GM12873 (cell line): ENCODE data around the gene PDIA3.

Experiments used
- TF ChIP-seq, protein P1 (sequence below): IDR thresholded peaks from 2 replicates; pipeline ENCODE4 v1.5.1; 2012; ENCODE audit warnings: low read depth, mild to moderate bottlenecking, moderate library complexity, low read length, control low read depth; ENCODE audit not compliant: insufficient read depth; ENCODE audit errors: missing control alignments

Gene PDIA3

DNA sequence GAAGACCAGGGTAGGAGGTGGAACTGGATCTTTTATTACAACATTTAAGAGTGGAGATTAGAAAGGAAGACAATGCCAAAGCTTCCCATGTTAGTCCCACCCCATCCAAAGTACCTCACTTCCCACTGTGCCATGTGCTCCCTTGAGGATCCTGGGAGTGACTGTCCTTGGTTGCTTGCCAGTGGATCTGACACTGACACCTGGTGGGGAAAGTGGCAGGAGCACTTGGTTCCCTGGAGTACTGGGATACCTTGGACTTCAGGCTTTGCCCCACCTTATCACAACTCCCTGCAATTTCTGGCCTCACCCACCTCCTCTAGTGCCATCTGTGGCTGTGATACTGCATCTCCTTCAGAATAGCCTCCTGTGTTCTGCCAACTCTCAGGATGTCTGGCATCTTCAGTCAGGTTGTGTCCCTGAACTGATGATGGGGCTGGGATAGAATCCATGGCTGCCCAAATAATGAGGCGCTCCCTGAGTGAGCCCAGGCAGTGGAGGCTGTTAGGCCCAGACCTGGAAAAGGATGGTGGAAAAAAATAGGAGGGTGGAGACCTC lies 29.2 kb downstream of the PDIA3 start:
- TF ChIP-seq, protein P1, sequence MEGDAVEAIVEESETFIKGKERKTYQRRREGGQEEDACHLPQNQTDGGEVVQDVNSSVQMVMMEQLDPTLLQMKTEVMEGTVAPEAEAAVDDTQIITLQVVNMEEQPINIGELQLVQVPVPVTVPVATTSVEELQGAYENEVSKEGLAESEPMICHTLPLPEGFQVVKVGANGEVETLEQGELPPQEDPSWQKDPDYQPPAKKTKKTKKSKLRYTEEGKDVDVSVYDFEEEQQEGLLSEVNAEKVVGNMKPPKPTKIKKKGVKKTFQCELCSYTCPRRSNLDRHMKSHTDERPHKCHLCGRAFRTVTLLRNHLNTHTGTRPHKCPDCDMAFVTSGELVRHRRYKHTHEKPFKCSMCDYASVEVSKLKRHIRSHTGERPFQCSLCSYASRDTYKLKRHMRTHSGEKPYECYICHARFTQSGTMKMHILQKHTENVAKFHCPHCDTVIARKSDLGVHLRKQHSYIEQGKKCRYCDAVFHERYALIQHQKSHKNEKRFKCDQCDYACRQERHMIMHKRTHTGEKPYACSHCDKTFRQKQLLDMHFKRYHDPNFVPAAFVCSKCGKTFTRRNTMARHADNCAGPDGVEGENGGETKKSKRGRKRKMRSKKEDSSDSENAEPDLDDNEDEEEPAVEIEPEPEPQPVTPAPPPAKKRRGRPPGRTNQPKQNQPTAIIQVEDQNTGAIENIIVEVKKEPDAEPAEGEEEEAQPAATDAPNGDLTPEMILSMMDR, result peak; percentile 50

DNA sequence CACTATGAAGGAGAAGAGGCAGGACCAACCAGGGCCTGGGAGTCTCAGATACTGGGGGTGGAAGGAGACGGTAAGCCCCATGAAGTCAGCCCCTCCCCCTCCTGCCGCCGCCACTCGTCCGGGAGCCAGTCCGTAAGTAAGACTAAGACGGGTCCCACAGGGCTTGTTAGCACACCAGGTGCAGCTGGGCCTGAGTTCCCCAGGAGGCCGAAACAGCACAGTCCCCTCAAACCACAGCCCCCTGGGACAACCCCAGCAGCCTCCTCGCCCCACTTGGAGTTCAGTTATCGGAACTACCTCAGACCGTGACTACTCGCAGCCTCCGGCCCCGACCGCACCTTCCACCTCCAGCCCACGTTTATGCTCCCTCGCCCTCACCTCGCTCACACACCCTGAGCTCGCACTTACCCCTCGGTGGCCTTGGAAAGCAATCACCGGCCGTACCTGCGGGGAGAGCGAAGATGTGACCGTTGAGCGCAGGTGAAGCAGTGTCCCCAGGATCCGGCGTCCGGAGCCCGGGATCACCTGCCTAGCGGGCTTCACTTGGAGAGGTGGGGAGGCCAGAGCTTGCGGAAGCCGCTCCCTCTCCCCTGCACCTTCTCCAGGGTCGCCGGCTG lies 30.0 kb downstream of the PDIA3 start:
- TF ChIP-seq, protein P1, result no peak

DNA sequence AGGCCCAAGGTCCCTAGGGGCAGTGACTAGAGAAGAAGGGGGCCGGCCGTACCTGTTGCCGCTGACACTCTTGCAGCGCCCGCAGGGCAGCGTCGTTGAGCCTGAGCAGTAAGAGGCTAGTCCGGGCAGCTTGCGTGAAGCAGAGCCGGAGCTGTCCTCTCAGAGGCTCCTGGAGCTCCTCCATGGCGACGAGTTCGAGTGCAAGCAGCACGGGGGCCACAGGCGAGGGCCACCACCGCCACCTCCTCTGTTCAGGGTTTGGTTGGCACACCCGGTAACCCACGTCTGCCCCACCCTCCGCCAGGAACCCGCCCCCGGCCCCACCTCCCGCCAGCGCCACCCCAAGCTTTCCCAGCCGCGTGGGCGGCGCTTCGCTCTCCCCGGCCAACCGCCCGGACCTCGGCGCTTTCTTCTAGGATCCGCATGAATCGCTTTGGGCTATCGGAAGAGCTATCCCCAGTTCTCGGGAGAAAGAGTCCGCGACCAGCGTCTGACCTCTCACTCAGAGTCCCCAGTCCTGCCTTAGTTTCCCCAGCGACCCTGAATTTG lies 30.6 kb downstream of the PDIA3 start, which contains the start of gene ELL3:
Gene ELL3 (minus strand): TSS at position 249 of the 549 bp plus-strand sequence. CDS start 65 bp downstream, at position 184.
- TF ChIP-seq, protein P1, result no peak

DNA sequence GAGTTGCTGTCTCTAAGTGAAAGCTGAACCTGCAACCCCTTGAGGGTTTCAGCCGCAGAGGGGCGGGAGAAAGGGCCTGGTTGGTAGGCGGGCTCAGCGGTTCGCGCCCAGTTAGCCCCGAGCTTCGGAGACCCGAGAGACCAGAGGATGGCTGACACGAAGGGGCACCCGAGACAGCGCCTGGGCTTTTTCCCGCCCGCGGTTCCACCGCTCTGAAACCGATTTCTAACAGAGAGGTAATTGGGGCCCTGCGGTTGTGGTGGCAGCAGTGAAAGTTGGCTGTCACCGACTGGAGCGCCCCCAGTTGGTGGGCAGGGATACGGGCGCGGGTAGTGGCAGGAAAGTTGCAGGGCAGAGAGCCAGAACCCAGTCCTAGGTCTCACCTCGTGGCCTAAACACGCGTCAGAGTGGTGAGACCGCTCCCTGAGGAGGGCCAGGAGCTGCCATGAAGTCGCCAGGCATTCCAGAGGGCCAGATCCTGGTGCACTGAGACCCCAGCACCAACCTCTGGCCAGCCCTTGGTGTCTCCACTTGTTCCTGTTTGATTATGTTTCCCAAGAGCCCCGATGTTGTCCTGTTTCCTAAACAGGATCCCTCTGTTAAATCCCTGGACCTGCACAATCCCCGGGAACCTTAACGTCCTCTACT lies 31.2 kb downstream of the PDIA3 start:
- TF ChIP-seq, protein P1, result peak; percentile 85

DNA sequence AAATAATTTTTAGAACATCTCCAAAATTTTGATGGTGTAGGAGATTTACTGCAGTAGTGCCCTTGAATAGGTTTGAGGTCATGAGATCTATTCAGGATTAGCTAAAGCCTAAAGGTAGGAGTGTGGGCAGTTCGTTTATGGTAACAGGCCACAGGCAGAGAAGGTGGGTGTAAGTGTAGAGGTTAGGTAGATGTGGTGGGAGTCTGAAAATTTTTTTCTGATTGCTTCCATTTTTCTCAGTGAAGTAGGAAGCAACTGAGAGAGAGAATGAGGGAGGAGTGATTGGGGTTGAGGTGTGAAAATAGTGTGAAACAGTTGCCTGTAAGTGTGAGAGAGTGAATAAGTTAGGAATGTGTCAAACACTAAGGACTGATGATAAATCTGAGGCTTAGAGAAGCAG lies 32.8 kb downstream of the PDIA3 start:
- TF ChIP-seq, protein P1, result no peak

DNA sequence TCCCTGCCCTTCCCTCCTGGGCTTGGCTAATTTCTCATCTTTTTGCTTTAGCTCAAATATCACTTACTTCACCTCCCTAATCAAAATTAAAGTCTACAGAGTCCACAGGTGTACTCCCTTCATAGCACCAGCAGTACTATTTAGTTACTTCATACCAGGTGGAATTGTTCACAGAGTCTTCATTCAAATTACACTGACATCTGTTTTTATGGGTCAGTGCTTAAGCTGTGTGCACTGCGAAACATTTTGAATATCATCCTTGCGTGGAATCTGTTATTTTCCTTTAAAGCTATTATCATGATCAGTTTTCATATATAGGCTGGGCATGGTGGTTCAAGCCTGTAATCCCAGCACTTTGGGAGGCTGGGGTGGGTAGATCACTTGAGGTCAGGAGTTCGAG lies 43.2 kb downstream of the PDIA3 start:
- TF ChIP-seq, protein P1, result no peak
